ENCODE measurements around the gene SRSF4.
A peak's percentile ranks its signal among the peaks of the same experiment; 100 is the strongest.

SRSF4 gene

DNA sequence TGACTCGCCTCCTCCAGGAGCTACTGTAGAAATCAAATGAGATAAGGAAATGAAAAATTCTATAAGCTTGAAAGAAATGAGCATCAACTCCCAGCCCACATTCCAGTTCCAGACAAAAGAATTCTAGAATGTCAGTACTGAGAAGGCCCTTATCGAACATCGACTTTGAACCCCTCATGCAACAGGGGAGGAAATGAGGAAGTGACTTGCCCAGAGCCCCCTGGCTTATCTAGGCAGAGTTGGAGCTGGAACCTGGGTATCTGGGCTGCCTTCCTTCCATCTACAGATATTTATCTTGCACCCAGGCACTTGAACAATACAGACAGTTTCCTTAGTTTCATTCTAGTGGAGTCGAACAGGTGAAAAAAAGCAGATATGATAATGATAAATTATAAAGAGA is 26.7 kb upstream of the SRSF4 start:
- Histone ChIP-seq H3K9me3 (ENCODE audit: low read length) (no peaks in the 10 kb centered on the region), H3K79me2 (ENCODE audit: insufficient read depth, low read length) (no peaks in the 10 kb centered on the region), H3K36me3 (ENCODE audit: insufficient read depth, low read length) (peaks cover 50% of the 10 kb centered on the region), H3K4me2 (ENCODE audit: low read length) (no peak overlapping the region), H4K20me1 (ENCODE audit: insufficient read depth, low read length) (no peaks in the 10 kb centered on the region), H3K9me2 (ENCODE audit: low read depth, low read length) (no peaks in the 10 kb centered on the region), H3K27ac (ENCODE audit: low read depth, low read length, poor library complexity, severe bottlenecking) (no peak overlapping the region), H3K4me3 (ENCODE audit: low read depth, low read length, poor library complexity, severe bottlenecking) (no peak overlapping the region), H3K9ac (ENCODE audit: low read length) (no peak overlapping the region), H3F3A (ENCODE audit: insufficient read depth, low read length) (no peaks in the 10 kb centered on the region), H3K4me1 (ENCODE audit: insufficient read depth, low read length, severe bottlenecking) (no peaks in the 10 kb centered on the region), H2AFZ (ENCODE audit: low read length) (no peak overlapping the region), H3K27me3 (ENCODE audit: insufficient read depth, low read length) (no peaks in the 10 kb centered on the region)
- no peak for TF ChIP-seq EZH2 (IDR thresholded peaks at IDR 0.05; ENCODE audit: borderline replicate concordance, low read length)
- TF ChIP-seq, protein P1, sequence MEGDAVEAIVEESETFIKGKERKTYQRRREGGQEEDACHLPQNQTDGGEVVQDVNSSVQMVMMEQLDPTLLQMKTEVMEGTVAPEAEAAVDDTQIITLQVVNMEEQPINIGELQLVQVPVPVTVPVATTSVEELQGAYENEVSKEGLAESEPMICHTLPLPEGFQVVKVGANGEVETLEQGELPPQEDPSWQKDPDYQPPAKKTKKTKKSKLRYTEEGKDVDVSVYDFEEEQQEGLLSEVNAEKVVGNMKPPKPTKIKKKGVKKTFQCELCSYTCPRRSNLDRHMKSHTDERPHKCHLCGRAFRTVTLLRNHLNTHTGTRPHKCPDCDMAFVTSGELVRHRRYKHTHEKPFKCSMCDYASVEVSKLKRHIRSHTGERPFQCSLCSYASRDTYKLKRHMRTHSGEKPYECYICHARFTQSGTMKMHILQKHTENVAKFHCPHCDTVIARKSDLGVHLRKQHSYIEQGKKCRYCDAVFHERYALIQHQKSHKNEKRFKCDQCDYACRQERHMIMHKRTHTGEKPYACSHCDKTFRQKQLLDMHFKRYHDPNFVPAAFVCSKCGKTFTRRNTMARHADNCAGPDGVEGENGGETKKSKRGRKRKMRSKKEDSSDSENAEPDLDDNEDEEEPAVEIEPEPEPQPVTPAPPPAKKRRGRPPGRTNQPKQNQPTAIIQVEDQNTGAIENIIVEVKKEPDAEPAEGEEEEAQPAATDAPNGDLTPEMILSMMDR (IDR thresholded peaks at IDR 0.05; ENCODE audit: low read length), result no peak

GRCh38 chr1:29202584-29203340 is 21.1 kb upstream of the SRSF4 start:
- H3K27me3 ChIP-seq (ENCODE audit: insufficient read depth, low read length), result no peaks in the 10 kb centered on the region
- H3K4me3 ChIP-seq (ENCODE audit: low read depth, low read length, poor library complexity, severe bottlenecking), result no peak overlapping the region
- no peak for TF ChIP-seq EZH2 (IDR thresholded peaks at IDR 0.05; ENCODE audit: borderline replicate concordance, low read length)
- TF ChIP-seq, protein P1 (IDR thresholded peaks at IDR 0.05; ENCODE audit: low read length), result peak; percentile 98
- H3K27ac ChIP-seq (ENCODE audit: low read depth, low read length, poor library complexity, severe bottlenecking), result no peak overlapping the region
- no peaks in the 10 kb centered on the region for H3K9me2 ChIP-seq (ENCODE audit: low read depth, low read length)
- H2AFZ ChIP-seq (ENCODE audit: low read length), result no peak overlapping the region
- H4K20me1 ChIP-seq (ENCODE audit: insufficient read depth, low read length), result no peaks in the 10 kb centered on the region
- H3F3A ChIP-seq (ENCODE audit: insufficient read depth, low read length), result no peaks in the 10 kb centered on the region
- peaks cover 44% of the 10 kb centered on the region for H3K36me3 ChIP-seq (ENCODE audit: insufficient read depth, low read length)
- H3K4me1 ChIP-seq (ENCODE audit: insufficient read depth, low read length, severe bottlenecking), result no peaks in the 10 kb centered on the region
- no peak overlapping the region for H3K9ac ChIP-seq (ENCODE audit: low read length)
- no peaks in the 10 kb centered on the region for H3K9me3 ChIP-seq (ENCODE audit: low read length)
- H3K4me2 ChIP-seq (ENCODE audit: low read length), result no peak overlapping the region
- no peaks in the 10 kb centered on the region for H3K79me2 ChIP-seq (ENCODE audit: insufficient read depth, low read length)

GRCh38 chr1:29202053-29202452 is 20.4 kb upstream of the SRSF4 start:
- Histone ChIP-seq H4K20me1 (ENCODE audit: insufficient read depth, low read length) (no peaks in the 10 kb centered on the region), H3K4me1 (ENCODE audit: insufficient read depth, low read length, severe bottlenecking) (no peaks in the 10 kb centered on the region), H3K79me2 (ENCODE audit: insufficient read depth, low read length) (no peaks in the 10 kb centered on the region), H3K27me3 (ENCODE audit: insufficient read depth, low read length) (no peaks in the 10 kb centered on the region), H3K4me2 (ENCODE audit: low read length) (no peak overlapping the region), H3K9me2 (ENCODE audit: low read depth, low read length) (no peaks in the 10 kb centered on the region), H3K9me3 (ENCODE audit: low read length) (no peaks in the 10 kb centered on the region), H3K4me3 (ENCODE audit: low read depth, low read length, poor library complexity, severe bottlenecking) (no peak overlapping the region), H3K36me3 (ENCODE audit: insufficient read depth, low read length) (peaks cover 44% of the 10 kb centered on the region), H3K27ac (ENCODE audit: low read depth, low read length, poor library complexity, severe bottlenecking) (no peak overlapping the region), H3K9ac (ENCODE audit: low read length) (no peak overlapping the region), H2AFZ (ENCODE audit: low read length) (no peak overlapping the region), H3F3A (ENCODE audit: insufficient read depth, low read length) (no peaks in the 10 kb centered on the region)
- TF ChIP-seq EZH2 (IDR thresholded peaks at IDR 0.05; ENCODE audit: borderline replicate concordance, low read length), result no peak
- TF ChIP-seq, protein P1 (IDR thresholded peaks at IDR 0.05; ENCODE audit: low read length), result no peak
